K562 (cell line): ENCODE measurements around the gene SCFD2. TPM values are rescaled to one million over a fixed set of nuclear protein-coding genes. Genes with fewer than 3 reads are reported as not detected.

Experiments
- ATAC-seq: fragments of 200-7000 bp; cut with Tn5 transposase; 3 replicates; pipeline ENCODE4 v1.9.1; 2020; ENCODE audit warnings: moderate library complexity
- BruUV-seq: library from RNA; stranded (reverse); fragments of 400-500 nt; replicated peaks from 2 replicates; lab custom pipeline; 2021; lab: Mats Ljungman, UMichigan
- CTCF ChIA-PET: fragments of 300-600 bp; formaldehyde crosslinking; extraction: SDS; loops from one replicate; lab custom pipeline; 2021; ENCODE audit warnings: low intra/inter-chr PET ratio; lab: Yijun Ruan, JAX
- POLR2A ChIA-PET: fragments of 300-600, 350-650 bp; sonication (Branson Sonifier 250); formaldehyde crosslinking; extraction: SDS; loops from one replicate; lab custom pipeline; 2021; ENCODE audit warnings: antibody characterized with exemption, inconsistent platforms; lab: Yijun Ruan, JAX
- DNase-seq, 4 experiments: peaks; one replicate each; pipeline versions ENCODE4 v3.0.0 to v3.0.0-alpha.2; 2011 to 2018; ENCODE audit warnings: low spot score in 3 of 4, mixed read lengths in 3 of 4; ENCODE audit errors: extremely low read depth in 1 of 4
- FAIRE-seq: peaks from 2 replicates; lab custom pipeline; 2011; peaks lifted over from hg19 to GRCh38; lab: Jason Lieb, UNC
- H2AFZ ChIP-seq: 2 replicates; pipeline ENCODE4 v1.6.0; 2011; ENCODE audit warnings: low read depth, low read length, control low read depth, inconsistent platforms
- H3K27ac ChIP-seq: fragments of 200-600 bp; 3 replicates; pipeline ENCODE4 v1.8.0; 2011; ENCODE audit warnings: low read depth, mild to moderate bottlenecking, control low read depth, inconsistent platforms, low read length, moderate library complexity, mixed read lengths; ENCODE audit errors: extremely low read depth
- H3K27me3 ChIP-seq, 2 experiments: fragments of 300-600 bp in 1 of 2; 2 replicates in 1 of 2; 3 replicates in 1 of 2; pipeline versions ENCODE4 v1.6.0 to v1.8.0; 2011; ENCODE audit warnings: inconsistent platforms in 2 of 2, low read length in 2 of 2, mild to moderate bottlenecking in 1 of 2, mixed read lengths in 1 of 2, moderate library complexity in 1 of 2; ENCODE audit not compliant: control insufficient read depth in 2 of 2, insufficient read depth in 2 of 2
- H3K36me3 ChIP-seq: fragments of 300-600 bp; 3 replicates; pipeline ENCODE4 v1.8.0; 2011; ENCODE audit warnings: mild to moderate bottlenecking, low read length, inconsistent platforms; ENCODE audit not compliant: control insufficient read depth, insufficient read depth
- H3K4me1 ChIP-seq, 2 experiments: fragments of 200-600 bp in 1 of 2; replicated peaks in 1 of 2; 2 replicates in 1 of 2; 3 replicates in 1 of 2; pipeline versions ENCODE4 v1.5.1 to v1.8.0; 2011; ENCODE audit warnings: inconsistent platforms in 2 of 2, low read length in 2 of 2, mild to moderate bottlenecking in 1 of 2, mixed read lengths in 1 of 2, moderate library complexity in 1 of 2; ENCODE audit not compliant: control insufficient read depth in 2 of 2, insufficient read depth in 2 of 2
- H3K4me2 ChIP-seq: 2 replicates; pipeline ENCODE4 v1.6.1; 2011; ENCODE audit warnings: low read length, control low read depth, inconsistent platforms, mixed read lengths; ENCODE audit not compliant: insufficient read depth
- H3K4me3 ChIP-seq: fragments of 200-600 bp; sonication (generic), shearing (Covaris generic); 2 replicates; pipeline ENCODE4 v1.5.1; 2016; ENCODE audit warnings: control low read depth, inconsistent platforms
- H3K79me2 ChIP-seq: fragments of 200-600 bp; 3 replicates; pipeline ENCODE4 v1.8.0; 2011; ENCODE audit warnings: low read length, inconsistent platforms; ENCODE audit not compliant: control insufficient read depth, insufficient read depth
- H3K9ac ChIP-seq, 2 experiments: 2 replicates each; pipeline versions ENCODE4 v1.6.0 to v1.6.1; 2011; ENCODE audit warnings: low read depth in 2 of 2, low read length in 2 of 2, control low read depth in 1 of 2, inconsistent platforms in 1 of 2, mild to moderate bottlenecking in 1 of 2, mixed read lengths in 1 of 2; ENCODE audit not compliant: insufficient read depth in 1 of 2
- H3K9me1 ChIP-seq: one replicate; pipeline ENCODE4 v1.6.0; 2011; ENCODE audit warnings: inconsistent platforms, mild to moderate bottlenecking, low read length, moderate library complexity; ENCODE audit not compliant: control insufficient read depth, insufficient read depth
- H3K9me3 ChIP-seq: replicated peaks from 2 replicates; pipeline ENCODE4 v1.5.1; 2011; ENCODE audit warnings: low read depth, low read length, inconsistent platforms; ENCODE audit not compliant: control insufficient read depth, insufficient read depth
- H4K20me1 ChIP-seq: replicated peaks from 2 replicates; pipeline ENCODE4 v1.6.1; 2011; ENCODE audit warnings: low read length, inconsistent platforms, mixed read lengths; ENCODE audit not compliant: control insufficient read depth, insufficient read depth
- ADNP ChIP-seq: fragments of 200-800 bp; sonication (Bioruptor generic); IDR thresholded peaks from 2 replicates; pipeline ENCODE4 v1.6.1; 2016; ENCODE audit warnings: missing genetic modification characterization, missing compliant biosample characterization
- ATF2 ChIP-seq: sonication (generic); formaldehyde crosslinking; IDR thresholded peaks from 2 replicates; pipeline ENCODE4 v1.8.1; 2022; ENCODE audit warnings: missing genetic modification reagents
- KHSRP ChIP-seq: fragments of 450-650 bp; IDR thresholded peaks from 2 replicates; pipeline ENCODE4 v1.6.1; 2017
- MAX ChIP-seq: sonication (generic); formaldehyde crosslinking; IDR thresholded peaks from 2 replicates; pipeline ENCODE4 v1.9.0; 2022; ENCODE audit warnings: mild to moderate bottlenecking, missing genetic modification reagents
- PHB2 ChIP-seq: fragments of 450-650 bp; IDR thresholded peaks from 2 replicates; pipeline ENCODE4 v1.6.1; 2017; ENCODE audit warnings: low read depth
- SIN3A ChIP-seq, 2 experiments: fragments of 150-350 bp in 1 of 2; IDR thresholded peaks; 2 replicates each; pipeline ENCODE4 v1.6.1; 2011 to 2016; ENCODE audit warnings: borderline replicate concordance in 2 of 2, low read depth in 2 of 2, low read length in 2 of 2, mild to moderate bottlenecking in 2 of 2, moderate library complexity in 2 of 2; ENCODE audit not compliant: control insufficient read depth in 1 of 2
- ZNF407 ChIP-seq: fragments of 450-650 bp; IDR thresholded peaks from 2 replicates; pipeline ENCODE4 v1.6.1; 2016; ENCODE audit warnings: low read depth
- WGBS: fragments of 100-300 bp; shearing (Covaris generic); methylation state at CpG from one replicate; pipeline ENCODE4 v1.1.6; 2016; ENCODE audit warnings: low coverage, mixed read lengths; ENCODE audit not compliant: insufficient coverage; ENCODE audit errors: missing lambda C conversion rate; 5-methylcytosine and 5-hydroxymethylcytosine counted together
- in situ Hi-C: fragments of 300-500 bp; cut with MboI; formaldehyde crosslinking; loops from 4 replicates; pipeline ENCODE4 v1.15.0; 2018; ENCODE audit warnings: inconsistent platforms, mixed read lengths
- intact Hi-C: fragments of 100-400 bp; cut with micrococcal nuclease; formaldehyde crosslinking; loops from 2 replicates; pipeline ENCODE4 v1.14.2; 2022
- polyA plus RNA-seq, 8 experiments: library from polyadenylated mRNA; depleted of rRNA in 4 of 8; stranded (reverse) in 5 of 8; unstranded in 3 of 8; fragments of >200 nt; fragmentation: Nextera tagmentation in 2 of 8; fragmentation: Illumina TruSeq in 1 of 8; extraction: Ambion mirVana in 2 of 8; extraction: Trizol in 1 of 8; gene quantifications; 2 replicates each; pipeline versions ENCODE4 v1.2.1 to v1.2.3, GENCODE V29; 2011 to 2014; ENCODE audit warnings: inconsistent platforms in 1 of 8, missing spikeins in 1 of 8
- total RNA-seq, 7 experiments: library from RNA; depleted of rRNA in 6 of 7; stranded (reverse); fragments of >200 nt in 6 of 7; fragmentation: Illumina TruSeq in 2 of 7; extraction: Trizol in 2 of 7; gene quantifications; 2 replicates each; pipeline versions ENCODE4 v1.2.1 to v1.2.3, GENCODE V29; 2011 to 2021; ENCODE audit warnings: low replicate concordance in 1 of 7
- TF ChIP-seq, protein P1 (sequence below): sonication (generic); formaldehyde crosslinking; IDR thresholded peaks from 2 replicates; pipeline ENCODE4 v1.8.0; 2023; ENCODE audit warnings: mild to moderate bottlenecking, missing genetic modification reagents
- TF ChIP-seq, protein P2 (sequence below), 2 experiments: fragments of 250-450 bp in 1 of 2; fragments of 450-650 bp in 1 of 2; sonication (Bioruptor Pico) in 1 of 2; IDR thresholded peaks; 2 replicates each; pipeline versions ENCODE4 v1.6.1 to v1.8.0; 2016 to 2021; ENCODE audit warnings: mild to moderate bottlenecking in 2 of 2, moderate library complexity in 2 of 2, missing compliant biosample characterization in 1 of 2, missing genetic modification characterization in 1 of 2

Gene SCFD2
- total and polyA plus RNA-seq, 9 of the 15 experiments (the other 6 are each of a cell fraction or from before 2014, with no cell fraction given), result 5.7 to 30.3 (median 22.8) TPM

DNA sequence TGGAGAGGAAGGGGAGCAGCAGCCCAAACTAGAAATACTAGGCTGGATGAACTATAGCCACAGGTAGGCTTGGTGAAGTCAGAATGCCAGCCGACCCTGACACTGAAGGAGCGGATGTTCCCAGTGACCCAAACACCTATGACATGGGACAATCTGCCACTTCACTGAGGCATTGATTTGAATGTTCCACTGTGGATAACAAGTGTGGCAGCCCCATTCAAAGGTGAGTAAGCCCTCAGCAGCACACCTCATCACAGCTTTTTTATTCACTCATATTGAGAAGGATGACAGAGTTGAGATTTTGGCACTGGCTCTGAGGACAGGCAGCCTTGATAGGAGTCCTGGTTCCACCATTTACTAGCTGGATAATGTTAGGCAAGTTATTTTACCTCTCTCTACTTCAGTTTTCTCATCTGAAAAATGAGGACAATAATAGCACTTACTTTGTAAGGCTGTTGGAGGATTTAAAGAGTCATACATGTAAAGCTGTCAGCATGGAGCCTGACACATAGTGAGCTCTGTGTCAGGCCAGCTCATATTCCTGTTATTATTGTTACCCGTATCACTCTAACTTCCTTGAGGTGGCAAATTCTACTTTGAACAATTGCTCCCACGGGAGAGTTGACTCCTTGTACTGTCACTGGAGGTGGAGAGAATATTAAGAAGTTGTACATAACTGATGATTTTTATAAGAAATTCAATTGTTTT lies 389.2 kb downstream of the SCFD2 start:
- H3K27ac ChIP-seq, result no peak overlapping the region
- intact Hi-C loops (no loop called here), in situ Hi-C loops (no loop called here)
- CTCF ChIA-PET, result no interaction called here
- POLR2A ChIA-PET, result interaction anchor here (1.1 kb wide), 1 partner anchor 17 kb away, joined by 3 read pairs; no protein-coding TSS in a partner anchor
- H2AFZ ChIP-seq, result no peak overlapping the region
- BruUV-seq, result no TSS peak
- H3K79me2 ChIP-seq, result no peaks in the 10 kb centered on the region
- no peaks in the 10 kb centered on the region for H3K9me3 ChIP-seq
- no peaks in the 10 kb centered on the region for H3K36me3 ChIP-seq
- H3K4me2 ChIP-seq, result no peak overlapping the region
- FAIRE-seq, result no peak
- no peaks in the 10 kb centered on the region for H3K9me1 ChIP-seq
- no peaks in the 10 kb centered on the region for H3K27me3 ChIP-seq
- 70% methylated on average over 4 of the region's 4 CpGs for WGBS
- ATAC-seq, result no peak
- no peaks in the 10 kb centered on the region for H3K4me1 ChIP-seq
- no peaks in the 10 kb centered on the region for H4K20me1 ChIP-seq
- H3K9ac ChIP-seq, result no peak overlapping the region
- no peak for DNase-seq
- H3K4me3 ChIP-seq, result no peak overlapping the region
- TF ChIP-seq, protein P1, sequence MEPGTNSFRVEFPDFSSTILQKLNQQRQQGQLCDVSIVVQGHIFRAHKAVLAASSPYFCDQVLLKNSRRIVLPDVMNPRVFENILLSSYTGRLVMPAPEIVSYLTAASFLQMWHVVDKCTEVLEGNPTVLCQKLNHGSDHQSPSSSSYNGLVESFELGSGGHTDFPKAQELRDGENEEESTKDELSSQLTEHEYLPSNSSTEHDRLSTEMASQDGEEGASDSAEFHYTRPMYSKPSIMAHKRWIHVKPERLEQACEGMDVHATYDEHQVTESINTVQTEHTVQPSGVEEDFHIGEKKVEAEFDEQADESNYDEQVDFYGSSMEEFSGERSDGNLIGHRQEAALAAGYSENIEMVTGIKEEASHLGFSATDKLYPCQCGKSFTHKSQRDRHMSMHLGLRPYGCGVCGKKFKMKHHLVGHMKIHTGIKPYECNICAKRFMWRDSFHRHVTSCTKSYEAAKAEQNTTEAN (CRISPR knock-in tag), result no peak
- TF ChIP-seq PHB2, result no peak
- no peak for TF ChIP-seq MAX (CRISPR knock-in tag)
- no peak for TF ChIP-seq KHSRP
- TF ChIP-seq ZNF407, result no peak
- no peak for TF ChIP-seq SIN3A (IDR thresholded peaks at IDR 0.05; ENCODE audit: borderline replicate concordance in 2 of 2, control insufficient read depth in 1 of 2, low read depth in 2 of 2, low read length in 2 of 2)
- no peak for TF ChIP-seq ATF2 (CRISPR knock-in tag)
- TF ChIP-seq, protein P2, sequence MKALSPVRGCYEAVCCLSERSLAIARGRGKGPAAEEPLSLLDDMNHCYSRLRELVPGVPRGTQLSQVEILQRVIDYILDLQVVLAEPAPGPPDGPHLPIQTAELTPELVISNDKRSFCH (CRISPR knock-in tag; IDR thresholded peaks at IDR 0.05), result no peak
- TF ChIP-seq, protein P2 (tag; IDR thresholded peaks at IDR 0.05), result no peak
- no peak for TF ChIP-seq ADNP
